CD14-positive monocyte (primary cell): ENCODE results near the gene DPF3. TPM values are rescaled to one million over a fixed set of nuclear protein-coding genes. Genes with fewer than 3 reads are reported as not detected.
A peak's percentile ranks its signal among the peaks of the same experiment; 100 is the strongest.

Source experiments
- DNase-seq, 3 donors: peaks; one replicate each; pipeline ENCODE4 v3.0.0-alpha.2; 2011 to 2022
- H2AFZ ChIP-seq: 2 replicates; pipeline ENCODE4 v1.6.0; 2012; ENCODE audit warnings: mild to moderate bottlenecking, low read depth, low read length, inconsistent platforms; ENCODE audit not compliant: insufficient read depth, poor library complexity, severe bottlenecking
- H3K27ac ChIP-seq, 2 donors: 1 replicate in 1 of 2; 2 replicates in 1 of 2; pipeline ENCODE4 v1.5.1; 2012 to 2013; ENCODE audit warnings: low read length in 2 of 2, control low read depth in 1 of 2, inconsistent platforms in 1 of 2, low read depth in 1 of 2, mild to moderate bottlenecking in 1 of 2
- H3K27me3 ChIP-seq, 2 donors: one replicate each; pipeline versions ENCODE4 v1.6.0 to v1.6.1; 2011 to 2013; ENCODE audit warnings: low read length in 2 of 2; ENCODE audit not compliant: control insufficient read depth in 2 of 2, insufficient read depth in 2 of 2
- H3K36me3 ChIP-seq, 2 donors: replicated peaks in 1 of 2; 1 replicate in 1 of 2; 2 replicates in 1 of 2; pipeline versions ENCODE4 v1.5.1 to v1.6.1; 2012 to 2013; ENCODE audit warnings: low read length in 2 of 2, control low read depth in 1 of 2, inconsistent platforms in 1 of 2, mild to moderate bottlenecking in 1 of 2; ENCODE audit not compliant: insufficient read depth in 2 of 2, control insufficient read depth in 1 of 2
- H3K4me1 ChIP-seq, 2 donors: 1 replicate in 1 of 2; 2 replicates in 1 of 2; pipeline versions ENCODE4 v1.5.1 to v1.6.1; 2012 to 2013; ENCODE audit warnings: low read length in 2 of 2, control low read depth in 1 of 2, inconsistent platforms in 1 of 2, mild to moderate bottlenecking in 1 of 2, moderate library complexity in 1 of 2; ENCODE audit not compliant: insufficient read depth in 2 of 2, control insufficient read depth in 1 of 2
- H3K4me2 ChIP-seq: replicated peaks from 2 replicates; pipeline ENCODE3; 2012; ENCODE audit warnings: low read length, moderate library complexity, mild to moderate bottlenecking; ENCODE audit not compliant: poor library complexity, severe bottlenecking; ENCODE audit errors: extremely low read depth
- H3K4me3 ChIP-seq, 3 experiments: fragments of 200-600 bp in 1 of 3; sonication (generic) in 1 of 3; replicated peaks in 1 of 3; 1 replicate in 2 of 3; 2 replicates in 1 of 3; pipeline ENCODE4 v1.5.1; 2011 to 2013; ENCODE audit warnings: low read length in 3 of 3, mild to moderate bottlenecking in 3 of 3, control low read depth in 2 of 3, low read depth in 2 of 3, inconsistent platforms in 1 of 3, moderate library complexity in 1 of 3
- H3K79me2 ChIP-seq: 2 replicates; pipeline ENCODE4 v1.6.0; 2012; ENCODE audit warnings: mild to moderate bottlenecking, control low read depth, inconsistent platforms, low read length, moderate library complexity; ENCODE audit not compliant: insufficient read depth
- H3K9ac ChIP-seq: 2 replicates; pipeline ENCODE4 v1.6.0; 2017; ENCODE audit warnings: low read length, mild to moderate bottlenecking; ENCODE audit not compliant: insufficient read depth, poor library complexity, severe bottlenecking
- H3K9me3 ChIP-seq, 2 donors: replicated peaks in 1 of 2; 1 replicate in 1 of 2; 2 replicates in 1 of 2; pipeline versions ENCODE4 v1.5.1 to v1.6.1; 2012 to 2013; ENCODE audit warnings: low read length in 2 of 2, control low read depth in 1 of 2; ENCODE audit not compliant: control insufficient read depth in 1 of 2, insufficient read depth in 1 of 2
- H4K20me1 ChIP-seq: 2 replicates; pipeline ENCODE4 v1.6.0; 2012; ENCODE audit warnings: mild to moderate bottlenecking, low read length, control low read depth, moderate library complexity; ENCODE audit not compliant: insufficient read depth
- H3K27ac Mint-ChIP-seq, 7 donors: one replicate each; pipeline ENCODE4 v1.8.0; 2020; ENCODE audit warnings: mild to moderate bottlenecking in 7 of 7, mixed read lengths in 7 of 7, moderate library complexity in 6 of 7, inconsistent platforms in 2 of 7
- H3K27me3 Mint-ChIP-seq, 3 donors: one replicate each; pipeline ENCODE4 v1.8.0; 2021 to 2022; ENCODE audit warnings: low read depth in 3 of 3, mild to moderate bottlenecking in 3 of 3, mixed read lengths in 3 of 3, moderate library complexity in 3 of 3, inconsistent platforms in 1 of 3
- H3K36me3 Mint-ChIP-seq, 2 donors: one replicate each; pipeline ENCODE4 v1.8.0; 2020; ENCODE audit warnings: mixed read lengths in 2 of 2, inconsistent platforms in 1 of 2, mild to moderate bottlenecking in 1 of 2
- H3K4me1 Mint-ChIP-seq: one replicate; pipeline ENCODE4 v1.8.0; 2020; ENCODE audit warnings: mild to moderate bottlenecking, mixed read lengths
- H3K4me3 Mint-ChIP-seq, 2 donors: one replicate each; pipeline ENCODE4 v1.8.0; 2020; ENCODE audit warnings: mild to moderate bottlenecking in 2 of 2, mixed read lengths in 2 of 2, moderate library complexity in 1 of 2
- H3K9me3 Mint-ChIP-seq, 7 donors: one replicate each; pipeline ENCODE4 v1.8.0; 2020 to 2022; ENCODE audit warnings: mixed read lengths in 7 of 7, mild to moderate bottlenecking in 6 of 7, moderate library complexity in 6 of 7, inconsistent platforms in 2 of 7
- CTCF ChIP-seq: fragments of 200-600 bp; IDR thresholded peaks from one replicate; pipeline ENCODE4 v1.8.0; 2022; ENCODE audit warnings: antibody characterized with exemption, mild to moderate bottlenecking
- WGBS: methylation state at CpG from one replicate; pipeline ENCODE4 v1.1.5; 2013; ENCODE audit warnings: missing lambda C conversion rate; ENCODE audit not compliant: insufficient coverage; 5-methylcytosine and 5-hydroxymethylcytosine counted together
- intact Hi-C, 2 donors: fragments of 100-400 bp; cut with micrococcal nuclease; formaldehyde crosslinking; loops; one replicate each; pipeline versions ENCODE4 v1.15.0 to v1.15.1; 2023
- polyA plus RNA-seq, 3 donors: library from polyadenylated mRNA; depleted of rRNA in 1 of 3; unstranded in 2 of 3; stranded (reverse) in 1 of 3; fragments of 300-500 nt in 2 of 3; fragments of >200 nt in 1 of 3; fragmentation: Illumina TruSeq in 2 of 3; gene quantifications; 1 replicate in 2 of 3; 2 replicates in 1 of 3; pipeline ENCODE4 v1.2.3, GENCODE V29; 2012 to 2021

Gene DPF3
- polyA plus RNA-seq, 3 donors: 0.33 to 0.39 TPM; not detected in 1

- peaks cover 0 to 6% (median 3%) of the 10 kb centered on the region in 3 donors for H3K27me3 Mint-ChIP-seq
- no peaks in the 10 kb centered on the region for H3K36me3 Mint-ChIP-seq
- no peak overlapping the region for H3K4me3 Mint-ChIP-seq
- no peak for TF ChIP-seq CTCF
- Histone ChIP-seq H3K9ac (no peak overlapping the region), H3K4me3 (no peak overlapping the region), H2AFZ (no peak overlapping the region), H3K4me1 (peaks cover 12 to 14% of the 10 kb centered on the region in 2 donors), H3K9me3 (no peaks in the 10 kb centered on the region), H4K20me1 (no peaks in the 10 kb centered on the region), H3K27me3 (no peaks in the 10 kb centered on the region), H3K79me2 (no peaks in the 10 kb centered on the region), H3K4me2 (peak overlapping the region; percentile 13), H3K36me3 (no peaks in the 10 kb centered on the region), H3K27ac (no peak overlapping the region)
- no peak for DNase-seq
- peak overlapping the region in 1 of 7 donors; percentile 51 for H3K27ac Mint-ChIP-seq
- intact Hi-C loops: no loop called here
- H3K4me1 Mint-ChIP-seq: peaks cover 25% of the 10 kb centered on the region
- peaks cover 0 to 2% (median 0%) of the 10 kb centered on the region in 7 donors for H3K9me3 Mint-ChIP-seq
- WGBS: no CpG with 5 or more reads among the region's 4 CpGs
These were observed 194.5 kb downstream of the DPF3 start for GRCh38 chr14:72699443-72699842.

GRCh38 chr14:72692696-72693095 is 201.2 kb downstream of the DPF3 start:
- H3K4me2 ChIP-seq: no peak overlapping the region
- H3K9me3 ChIP-seq: no peaks in the 10 kb centered on the region
- H3K4me1 Mint-ChIP-seq: no peaks in the 10 kb centered on the region
- no peaks in the 10 kb centered on the region for H3K4me1 ChIP-seq
- H3K27ac ChIP-seq: no peak overlapping the region
- no peaks in the 10 kb centered on the region for H3K36me3 Mint-ChIP-seq
- H3K9me3 Mint-ChIP-seq: peaks cover 0 to 4% (median 0%) of the 10 kb centered on the region in 7 donors
- H3K9ac ChIP-seq: no peak overlapping the region
- H4K20me1 ChIP-seq: no peaks in the 10 kb centered on the region
- H3K36me3 ChIP-seq: no peaks in the 10 kb centered on the region
- DNase-seq: no peak
- intact Hi-C loops: no loop called here
- H3K4me3 ChIP-seq: no peak overlapping the region
- TF ChIP-seq CTCF: no peak
- WGBS: no CpG with 5 or more reads among the region's 3 CpGs
- no peak overlapping the region for H2AFZ ChIP-seq
- H3K27me3 Mint-ChIP-seq: peaks cover 5 to 11% (median 7%) of the 10 kb centered on the region in 3 donors
- no peak overlapping the region for H3K27ac Mint-ChIP-seq
- H3K79me2 ChIP-seq: no peaks in the 10 kb centered on the region
- H3K4me3 Mint-ChIP-seq: no peak overlapping the region
- no peaks in the 10 kb centered on the region for H3K27me3 ChIP-seq
